DMS114 treated with DMSO at 0.1 percent for 48 hours (cell line): Measurements from ENCODE around the gene OSBPL9.
"Not testable (repeated sequence)": the region's sequence is repeated elsewhere in the genome, so short reads cannot be mapped to it uniquely, and the experiment has no call there.

ENCODE experiments used
- DNase-seq: peaks from one replicate; lab custom pipeline; 2025; ENCODE audit not compliant: unreplicated experiment; lab: John Stamatoyannopoulos, UW

Gene OSBPL9

GRCh38 chr1:51607681-51608095, 9.2 kb upstream of the OSBPL9 start:
- DNase-seq, result no peak

- not testable (repeated sequence) for DNase-seq
These were observed 6.8 kb upstream of the OSBPL9 start for GRCh38 chr1:51610104-51610503.

GRCh38 chr1:51610637-51611036, 6.3 kb upstream of the OSBPL9 start:
- DNase-seq, result no peak

- no peak for DNase-seq
These were observed 4.4 kb upstream of the OSBPL9 start for GRCh38 chr1:51612447-51612961.

- no peak for DNase-seq
These were observed 1.1 kb upstream of the OSBPL9 start for GRCh38 chr1:51615780-51616291.

GRCh38 chr1:51616490-51616889, 402 bp upstream of the OSBPL9 start:
- no peak for DNase-seq

GRCh38 chr1:51618715-51619114, 1.8 kb downstream of the OSBPL9 start:
- no peak for DNase-seq

- DNase-seq, result no peak
These were observed 3.6 kb downstream of the OSBPL9 start for GRCh38 chr1:51620470-51620869.

- no peak for DNase-seq
These were observed 4.3 kb downstream of the OSBPL9 start for GRCh38 chr1:51621161-51621560.

- DNase-seq, result no peak
These were observed 5.1 kb downstream of the OSBPL9 start for GRCh38 chr1:51621841-51622454.

GRCh38 chr1:51622455-51622913, 5.6 kb downstream of the OSBPL9 start:
- DNase-seq, result no peak

GRCh38 chr1:51623025-51623424, 6.1 kb downstream of the OSBPL9 start:
- DNase-seq, result no peak

GRCh38 chr1:51623450-51623849, 6.6 kb downstream of the OSBPL9 start:
- no peak for DNase-seq

GRCh38 chr1:51624855-51625254, 8.0 kb downstream of the OSBPL9 start:
- no peak for DNase-seq

- no peak for DNase-seq
These were observed 10.8 kb downstream of the OSBPL9 start for GRCh38 chr1:51627672-51628071.

GRCh38 chr1:51628715-51629590, 12.1 kb downstream of the OSBPL9 start:
- no peak for DNase-seq

GRCh38 chr1:51629918-51630317, 13.0 kb downstream of the OSBPL9 start:
- no peak for DNase-seq

- DNase-seq, result no peak
These were observed 13.5 kb downstream of the OSBPL9 start for GRCh38 chr1:51630393-51630792.

GRCh38 chr1:51630922-51631321, 14.0 kb downstream of the OSBPL9 start:
- no peak for DNase-seq

GRCh38 chr1:51631747-51632146, 14.9 kb downstream of the OSBPL9 start:
- no peak for DNase-seq

GRCh38 chr1:51634618-51635017, 17.7 kb downstream of the OSBPL9 start:
- DNase-seq, result no peak

GRCh38 chr1:51635615-51636014, 18.7 kb downstream of the OSBPL9 start:
- DNase-seq, result no peak
